Fibroblast of skin of back (primary cell): ENCODE data around the gene C11orf16. TPM values are rescaled to one million over a fixed set of nuclear protein-coding genes. Genes with fewer than 3 reads are reported as not detected.
"Not testable (repeated sequence)": the region's sequence is repeated elsewhere in the genome, so short reads cannot be mapped to it uniquely, and the experiment has no call there.

Source experiments
- DNase-seq: peaks from one replicate; pipeline ENCODE4 v3.0.0-alpha.2; 2013
- polyA plus RNA-seq, 2 experiments: library from polyadenylated mRNA; unstranded; fragments of 120-200 nt; gene quantifications; one replicate each; pipeline ENCODE4 v1.2.1, GENCODE V29; 2013; ENCODE audit not compliant: insufficient read length in 2 of 2

C11orf16 gene
- polyA plus RNA-seq (2013, experiment 1 of 2; ENCODE audit: insufficient read length), result not detected
- polyA plus RNA-seq (2013, experiment 2 of 2; ENCODE audit: insufficient read length), result not detected

GRCh38 chr11:8932564-8933180, at the start of gene C11orf16:
Gene C11orf16 (minus strand): TSS chr11:8932947. CDS start chr11:8932308, 639 bp downstream.
- no peak for DNase-seq

- no peak for DNase-seq
These were observed 47.7 kb upstream of the C11orf16 start for GRCh38 chr11:8980485-8980884.

GRCh38 chr11:8979365-8979764, 46.6 kb upstream of the C11orf16 start:
- DNase-seq, result not testable (repeated sequence)

- peak; percentile 35 for DNase-seq
These were observed 40.4 kb upstream of the C11orf16 start for GRCh38 chr11:8973121-8973520.

GRCh38 chr11:8971924-8972316, 39.2 kb upstream of the C11orf16 start:
- DNase-seq, result no peak

GRCh38 chr11:8971196-8971923, 38.6 kb upstream of the C11orf16 start:
- DNase-seq, result no peak

GRCh38 chr11:8967184-8967583, 34.4 kb upstream of the C11orf16 start:
- DNase-seq, result no peak

- DNase-seq, result peak; percentile 89
These were observed 31.9 kb upstream of the C11orf16 start, which contains the start of gene TMEM9B for GRCh38 chr11:8964324-8965320. Gene TMEM9B (minus strand): TSS chr11:8964442. CDS start chr11:8964313, 129 bp downstream.

GRCh38 chr11:8963569-8964323, 31.0 kb upstream of the C11orf16 start:
- DNase-seq, result no peak

- no peak for DNase-seq
These were observed 30.1 kb upstream of the C11orf16 start for GRCh38 chr11:8962841-8963240.

GRCh38 chr11:8961401-8961800, 28.7 kb upstream of the C11orf16 start:
- no peak for DNase-seq

GRCh38 chr11:8959546-8960166, 26.9 kb upstream of the C11orf16 start:
- DNase-seq, result peak; percentile 82

- no peak for DNase-seq
These were observed 24.1 kb upstream of the C11orf16 start for GRCh38 chr11:8956860-8957259.

- no peak for DNase-seq
These were observed 16.1 kb upstream of the C11orf16 start for GRCh38 chr11:8948886-8949285.

GRCh38 chr11:8947230-8947943, 14.6 kb upstream of the C11orf16 start:
- no peak for DNase-seq

GRCh38 chr11:8942518-8943066, 9.8 kb upstream of the C11orf16 start, which contains the start of gene ASCL3:
Gene ASCL3 (minus strand): TSS chr11:8943016. CDS start chr11:8938161, 4,855 bp downstream.
- DNase-seq, result no peak

GRCh38 chr11:8941341-8942103, 8.8 kb upstream of the C11orf16 start:
- DNase-seq, result no peak

- DNase-seq, result no peak
These were observed 4.9 kb upstream of the C11orf16 start for GRCh38 chr11:8937659-8938058.

- no peak for DNase-seq
These were observed 4.4 kb upstream of the C11orf16 start for GRCh38 chr11:8937159-8937558.
